Esophagus squamous epithelium (tissue), 4 donors: ENCODE data around the gene KCND2.

Experiments used
- POLR2A ChIP-seq, 4 donors: fragments of 450-650 bp; IDR thresholded peaks; one replicate each; pipeline ENCODE4 v1.6.1; 2017; ENCODE audit warnings: antibody characterized with exemption in 4 of 4, mild to moderate bottlenecking in 4 of 4, moderate library complexity in 3 of 4
- TF ChIP-seq, protein P1 (sequence below), 6 experiments: fragments of 450-650 bp in 4 of 6; fragments of 200-600 bp in 2 of 6; sonication (generic) in 2 of 6; IDR thresholded peaks; one replicate each; pipeline ENCODE4 v1.5.1; 2016 to 2019; ENCODE audit warnings: antibody characterized with exemption in 6 of 6, mild to moderate bottlenecking in 4 of 6, moderate library complexity in 4 of 6

DNA sequence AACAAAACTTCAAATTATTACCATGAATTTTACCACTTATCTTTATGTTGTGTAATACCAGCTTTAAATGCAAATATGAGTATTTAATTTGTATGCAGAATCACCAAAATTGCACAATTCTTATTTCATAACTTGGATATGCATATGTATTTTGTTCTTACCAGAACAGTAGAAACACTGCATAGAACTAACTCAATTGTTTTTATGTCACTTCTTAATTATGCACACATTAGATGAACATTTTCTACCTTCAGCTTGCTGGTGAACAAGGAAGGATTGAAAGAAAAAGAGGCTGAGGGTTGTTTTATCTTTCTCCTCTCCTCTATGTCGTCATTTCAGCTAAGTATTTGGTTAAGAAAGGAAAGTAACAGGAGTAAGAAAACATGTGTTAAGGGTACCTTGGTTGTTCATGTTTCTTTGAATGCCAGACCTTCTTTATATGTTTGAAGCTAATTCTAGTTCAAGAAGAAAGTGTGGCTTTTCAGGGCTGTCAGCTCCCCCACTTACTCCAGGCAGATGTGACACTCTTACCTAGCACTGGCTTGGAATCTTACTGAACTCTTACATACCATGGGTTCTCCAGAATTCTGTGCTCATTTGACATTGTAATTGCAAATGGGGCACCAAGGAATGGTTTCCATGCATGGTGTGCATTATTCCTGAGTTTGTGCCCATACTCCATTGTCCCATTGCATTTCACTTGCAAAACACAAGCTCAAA is 436.4 kb downstream of the KCND2 start:
- no peak for TF ChIP-seq POLR2A (IDR thresholded peaks at IDR 0.05)
- TF ChIP-seq, protein P1, sequence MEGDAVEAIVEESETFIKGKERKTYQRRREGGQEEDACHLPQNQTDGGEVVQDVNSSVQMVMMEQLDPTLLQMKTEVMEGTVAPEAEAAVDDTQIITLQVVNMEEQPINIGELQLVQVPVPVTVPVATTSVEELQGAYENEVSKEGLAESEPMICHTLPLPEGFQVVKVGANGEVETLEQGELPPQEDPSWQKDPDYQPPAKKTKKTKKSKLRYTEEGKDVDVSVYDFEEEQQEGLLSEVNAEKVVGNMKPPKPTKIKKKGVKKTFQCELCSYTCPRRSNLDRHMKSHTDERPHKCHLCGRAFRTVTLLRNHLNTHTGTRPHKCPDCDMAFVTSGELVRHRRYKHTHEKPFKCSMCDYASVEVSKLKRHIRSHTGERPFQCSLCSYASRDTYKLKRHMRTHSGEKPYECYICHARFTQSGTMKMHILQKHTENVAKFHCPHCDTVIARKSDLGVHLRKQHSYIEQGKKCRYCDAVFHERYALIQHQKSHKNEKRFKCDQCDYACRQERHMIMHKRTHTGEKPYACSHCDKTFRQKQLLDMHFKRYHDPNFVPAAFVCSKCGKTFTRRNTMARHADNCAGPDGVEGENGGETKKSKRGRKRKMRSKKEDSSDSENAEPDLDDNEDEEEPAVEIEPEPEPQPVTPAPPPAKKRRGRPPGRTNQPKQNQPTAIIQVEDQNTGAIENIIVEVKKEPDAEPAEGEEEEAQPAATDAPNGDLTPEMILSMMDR (IDR thresholded peaks at IDR 0.05), result no peak
